GM19372 (cell line): ENCODE data around the gene CRLF3.
"Not testable (repeated sequence)": the region's sequence is repeated elsewhere in the genome, so short reads cannot be mapped to it uniquely, and the experiment has no call there.

Experiments
- ATAC-seq: cut with Tn5 transposase; IDR thresholded peaks from one replicate; pipeline ENCODE4 v1.9.1; 2021; ENCODE audit warnings: mild to moderate bottlenecking, low read depth, moderate library complexity; ENCODE audit not compliant: unreplicated experiment

CRLF3 gene

DNA sequence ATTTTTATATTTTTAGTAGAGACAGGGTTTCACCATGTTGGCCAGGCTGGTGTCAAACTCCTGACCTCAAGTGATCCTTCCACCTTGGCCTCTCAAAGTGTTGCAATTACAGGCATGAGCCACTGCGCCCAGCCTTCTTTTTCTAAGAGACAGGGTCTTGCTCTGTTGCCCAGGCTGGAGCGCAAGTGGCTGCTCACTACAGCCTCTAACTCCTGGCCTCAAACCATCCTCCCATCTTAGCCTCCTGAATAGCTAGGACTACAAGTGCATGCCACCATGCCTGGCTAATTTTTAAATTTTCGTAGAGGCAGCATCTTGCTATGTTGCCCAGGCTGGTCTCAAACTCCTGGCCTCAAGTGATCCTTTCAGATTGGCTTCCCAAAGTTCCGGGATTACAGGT, 76.9 kb downstream of the CRLF3 start:
- not testable (repeated sequence) for ATAC-seq

DNA sequence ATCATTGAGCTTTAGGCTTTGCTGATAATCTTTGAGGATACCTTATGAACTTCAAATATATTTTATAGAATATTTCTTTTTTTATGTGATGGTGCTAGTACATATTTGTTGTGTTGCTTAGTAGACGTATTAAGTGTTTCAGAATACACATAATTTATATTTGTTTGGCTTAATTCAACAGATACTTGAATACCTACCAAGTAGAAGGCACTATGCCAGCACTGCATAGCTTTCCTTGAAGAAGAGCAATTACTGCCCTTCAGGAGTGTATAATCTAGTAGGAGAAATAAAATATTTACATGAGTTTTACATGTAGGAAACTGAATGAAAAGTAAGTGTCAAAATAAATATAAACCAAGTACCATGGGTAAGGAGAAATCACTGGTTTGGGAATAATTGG, 81.8 kb downstream of the CRLF3 start:
- ATAC-seq: not testable (repeated sequence)

DNA sequence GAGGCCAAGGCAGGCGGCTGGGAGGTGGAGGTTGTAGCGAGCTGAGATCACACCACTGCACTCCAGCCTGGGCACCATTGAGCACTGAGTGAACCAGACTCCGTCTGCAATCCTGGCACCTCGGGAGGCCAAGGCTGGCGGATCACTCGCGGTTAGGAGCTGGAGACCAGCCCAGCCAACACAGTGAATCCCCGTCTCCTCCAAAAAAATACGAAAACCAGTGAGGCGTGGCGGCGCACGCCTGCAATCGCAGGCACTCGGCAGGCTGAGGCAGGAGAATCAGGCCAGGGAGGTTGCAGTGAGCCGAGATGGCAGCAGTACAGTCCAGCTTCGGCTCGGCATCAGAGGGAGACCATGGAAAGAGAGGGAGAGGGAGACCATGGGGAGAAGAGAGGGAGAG, 88.1 kb downstream of the CRLF3 start:
- not testable (repeated sequence) for ATAC-seq

- not testable (repeated sequence) for ATAC-seq
Measured at GRCh38 chr17:30735644-30736043, 88.8 kb downstream of the CRLF3 start.

- ATAC-seq: not testable (repeated sequence)
Measured at GRCh38 chr17:30735206-30735605, 89.3 kb downstream of the CRLF3 start.

GRCh38 chr17:30734153-30734552, 90.3 kb downstream of the CRLF3 start:
- ATAC-seq: not testable (repeated sequence)
